GM12865 (cell line): Measurements from ENCODE around the gene CD200R1.
A peak's percentile ranks its signal among the peaks of the same experiment; 100 is the strongest.

Experiments
- DNase-seq: peaks from one replicate; pipeline ENCODE4 v3.0.0; 2010; ENCODE audit warnings: low read depth
- H3K4me3 ChIP-seq: 2 replicates; pipeline ENCODE4 v1.5.1; 2011; ENCODE audit warnings: mild to moderate bottlenecking, low read depth, low read length, control low read depth
- TF ChIP-seq, protein P1 (sequence below): IDR thresholded peaks from 2 replicates; pipeline ENCODE4 v1.5.1; 2011; ENCODE audit warnings: low read length, control low read depth, low read depth, inconsistent platforms; ENCODE audit not compliant: insufficient read depth; ENCODE audit errors: missing control alignments

Gene CD200R1

DNA sequence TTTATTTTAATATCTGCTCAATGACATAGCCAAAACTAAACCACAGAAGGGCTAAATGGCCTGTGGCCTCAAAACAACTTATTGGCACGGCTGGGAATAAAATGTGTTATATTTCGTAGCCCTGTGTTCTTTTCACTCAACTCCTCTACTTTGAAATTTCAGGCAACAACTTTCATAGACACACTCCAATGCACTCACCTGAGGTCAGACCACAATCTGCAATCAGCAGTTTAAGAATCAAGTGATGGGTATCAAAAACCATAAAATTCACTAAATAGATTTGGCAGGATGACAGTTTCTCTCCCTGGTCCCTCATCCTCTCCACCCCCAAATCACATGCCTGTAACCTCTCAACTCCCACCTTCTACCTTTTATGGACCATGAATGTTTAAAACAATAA lies 2.0 kb upstream of the CD200R1 start:
- no peak overlapping the region for H3K4me3 ChIP-seq
- no peak for DNase-seq
- TF ChIP-seq, protein P1, sequence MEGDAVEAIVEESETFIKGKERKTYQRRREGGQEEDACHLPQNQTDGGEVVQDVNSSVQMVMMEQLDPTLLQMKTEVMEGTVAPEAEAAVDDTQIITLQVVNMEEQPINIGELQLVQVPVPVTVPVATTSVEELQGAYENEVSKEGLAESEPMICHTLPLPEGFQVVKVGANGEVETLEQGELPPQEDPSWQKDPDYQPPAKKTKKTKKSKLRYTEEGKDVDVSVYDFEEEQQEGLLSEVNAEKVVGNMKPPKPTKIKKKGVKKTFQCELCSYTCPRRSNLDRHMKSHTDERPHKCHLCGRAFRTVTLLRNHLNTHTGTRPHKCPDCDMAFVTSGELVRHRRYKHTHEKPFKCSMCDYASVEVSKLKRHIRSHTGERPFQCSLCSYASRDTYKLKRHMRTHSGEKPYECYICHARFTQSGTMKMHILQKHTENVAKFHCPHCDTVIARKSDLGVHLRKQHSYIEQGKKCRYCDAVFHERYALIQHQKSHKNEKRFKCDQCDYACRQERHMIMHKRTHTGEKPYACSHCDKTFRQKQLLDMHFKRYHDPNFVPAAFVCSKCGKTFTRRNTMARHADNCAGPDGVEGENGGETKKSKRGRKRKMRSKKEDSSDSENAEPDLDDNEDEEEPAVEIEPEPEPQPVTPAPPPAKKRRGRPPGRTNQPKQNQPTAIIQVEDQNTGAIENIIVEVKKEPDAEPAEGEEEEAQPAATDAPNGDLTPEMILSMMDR = no peak

DNA sequence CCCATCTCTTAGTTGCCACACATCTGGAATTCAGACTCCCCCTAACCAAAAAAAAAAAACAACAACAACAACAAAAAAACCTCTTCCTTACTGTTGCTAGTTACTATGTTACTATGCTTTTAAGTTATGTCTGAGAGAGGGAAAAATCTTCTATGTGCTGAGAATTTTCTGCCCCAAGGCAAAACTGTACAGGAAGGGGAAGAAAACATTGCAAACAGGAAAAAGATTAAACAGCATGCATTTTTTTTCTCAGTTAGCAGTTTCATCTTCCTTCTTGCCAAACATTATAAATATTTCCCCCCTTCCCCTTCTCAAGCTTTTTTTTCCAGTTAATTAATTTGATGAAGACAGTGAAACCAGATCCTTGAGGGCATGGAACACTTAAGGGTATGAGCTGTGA lies 1.1 kb upstream of the CD200R1 start:
- no peak overlapping the region for H3K4me3 ChIP-seq
- TF ChIP-seq, protein P1 = no peak

DNA sequence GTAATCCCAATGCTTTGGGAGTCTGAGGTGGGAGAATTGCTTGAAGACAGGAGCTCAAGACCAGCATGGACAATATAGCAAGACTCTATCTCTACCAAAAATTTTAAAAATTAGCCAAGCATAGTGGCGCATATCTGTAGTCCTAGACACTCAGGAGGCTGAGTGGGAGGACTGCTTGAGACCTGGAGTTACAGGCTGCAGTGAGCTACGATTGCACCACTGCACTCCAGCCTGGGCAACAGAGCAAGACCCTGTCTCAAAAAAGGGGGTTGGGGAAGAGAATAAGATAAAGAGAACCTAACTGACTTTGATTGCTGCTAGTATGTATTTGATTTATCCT lies 755 bp downstream of the CD200R1 start:
- DNase-seq = no peak
- TF ChIP-seq, protein P1 = no peak
- H3K4me3 ChIP-seq = peak overlapping the region; percentile 45

More for the DNA sequence above, 1.1 kb upstream of the CD200R1 start:
- no peak for DNase-seq

DNA sequence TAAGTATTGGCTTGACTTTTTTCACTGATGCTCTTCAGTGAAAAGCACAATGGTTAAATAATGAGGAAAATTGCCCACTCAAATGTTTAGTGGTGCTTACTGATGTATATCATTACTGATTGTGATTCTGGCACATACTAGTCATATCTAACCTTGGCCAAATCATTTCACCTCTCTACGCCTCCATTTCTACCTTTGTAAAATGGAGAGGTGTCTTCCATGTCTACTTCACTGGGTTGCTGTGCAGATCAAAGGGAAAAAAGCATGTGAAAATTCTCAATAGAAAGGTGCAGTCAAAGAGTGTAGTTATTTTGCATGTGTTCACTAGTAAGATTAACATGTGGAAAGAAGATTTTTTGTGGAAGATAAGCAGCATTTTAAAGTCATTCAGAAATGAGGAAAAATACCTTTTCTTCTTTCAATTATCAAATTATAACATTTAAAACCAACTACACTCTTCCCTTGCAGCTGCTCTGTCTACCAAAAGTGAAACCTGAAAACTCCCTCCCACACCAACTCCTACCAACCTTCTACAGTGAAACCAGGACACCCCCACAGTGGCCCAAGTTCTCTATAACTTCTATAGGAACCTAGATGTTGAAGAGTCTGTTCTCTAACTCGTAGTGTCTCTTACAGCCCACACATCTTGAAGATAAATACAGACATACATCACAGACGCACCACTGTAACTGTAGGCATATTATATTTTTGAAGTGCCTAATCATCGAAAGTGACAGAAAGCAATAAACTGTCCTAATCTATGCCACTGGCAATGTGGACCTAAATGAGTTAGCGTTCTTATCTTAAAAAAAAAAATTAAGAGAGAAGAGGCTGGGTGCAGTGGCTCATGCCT lies 1.4 kb downstream of the CD200R1 start:
- peak overlapping the region; percentile 45 for H3K4me3 ChIP-seq
- TF ChIP-seq, protein P1 = no peak
- DNase-seq = peak; percentile 78

DNA sequence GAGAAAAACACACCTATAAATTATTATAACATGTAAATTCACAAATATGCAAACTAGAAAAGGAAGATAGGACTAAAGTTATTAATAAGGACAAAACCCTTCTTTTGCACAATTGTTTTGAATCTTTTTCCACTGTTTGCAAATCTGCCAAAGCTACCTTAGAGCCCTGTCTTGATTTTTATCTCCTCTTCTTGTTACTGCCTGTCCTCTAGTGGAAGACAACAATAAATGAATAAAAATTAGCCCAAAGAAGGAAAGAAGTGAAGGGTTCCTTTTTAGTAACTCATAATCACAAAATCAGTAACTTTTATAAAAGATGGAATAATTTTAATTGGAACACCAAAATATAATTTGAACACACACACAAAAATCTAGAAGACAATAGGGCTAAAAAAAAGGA lies 2.7 kb downstream of the CD200R1 start:
- DNase-seq = no peak
- H3K4me3 ChIP-seq = no peak overlapping the region
- TF ChIP-seq, protein P1 = no peak

DNA sequence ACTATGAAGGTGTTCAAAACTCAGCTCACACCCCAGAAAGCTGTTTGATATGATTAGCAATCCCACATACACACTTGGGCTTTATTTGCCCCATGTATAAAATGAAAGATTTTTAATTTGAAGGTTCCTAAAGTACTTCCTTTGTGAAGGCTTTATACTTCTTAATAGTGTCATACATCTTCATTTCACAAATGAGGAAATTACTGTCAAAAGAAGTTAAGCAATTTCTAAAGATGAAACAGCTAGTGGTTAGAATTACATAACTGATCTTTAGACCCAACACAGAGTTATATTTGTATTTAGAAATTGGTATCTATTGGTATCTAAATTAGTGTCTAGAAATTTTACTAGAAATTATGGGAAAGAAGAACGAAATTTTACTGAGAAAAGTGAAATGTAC lies 7.1 kb downstream of the CD200R1 start:
- H3K4me3 ChIP-seq = no peak overlapping the region
- TF ChIP-seq, protein P1 = no peak
- no peak for DNase-seq

DNA sequence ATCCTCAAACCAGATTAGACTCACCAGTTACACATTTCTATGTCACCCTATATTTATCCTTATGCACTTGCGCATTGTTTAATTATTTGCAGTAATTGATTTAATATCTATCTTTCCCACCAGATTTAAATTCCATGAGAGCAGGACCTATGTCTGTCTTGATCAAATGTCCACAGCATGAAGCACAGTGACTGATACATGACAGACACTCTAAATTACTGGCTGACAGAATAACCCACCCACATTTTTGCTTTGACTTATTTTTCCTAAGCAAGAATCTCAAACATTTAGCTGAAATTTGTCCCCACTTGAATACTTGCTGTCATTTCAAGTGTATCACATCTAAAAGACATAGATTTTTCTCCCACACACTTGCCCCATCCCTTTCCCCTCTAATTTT lies 7.5 kb downstream of the CD200R1 start:
- no peak for DNase-seq
- TF ChIP-seq, protein P1 = no peak
- H3K4me3 ChIP-seq = no peak overlapping the region
